Anterior cingulate cortex (tissue), 58 donors: ENCODE results near the gene OR6N2.

Source experiments
- DNase-seq, 58 donors: peaks; one replicate each; lab custom pipeline; 2025; lab: John Stamatoyannopoulos, UW

Gene OR6N2, protein sequence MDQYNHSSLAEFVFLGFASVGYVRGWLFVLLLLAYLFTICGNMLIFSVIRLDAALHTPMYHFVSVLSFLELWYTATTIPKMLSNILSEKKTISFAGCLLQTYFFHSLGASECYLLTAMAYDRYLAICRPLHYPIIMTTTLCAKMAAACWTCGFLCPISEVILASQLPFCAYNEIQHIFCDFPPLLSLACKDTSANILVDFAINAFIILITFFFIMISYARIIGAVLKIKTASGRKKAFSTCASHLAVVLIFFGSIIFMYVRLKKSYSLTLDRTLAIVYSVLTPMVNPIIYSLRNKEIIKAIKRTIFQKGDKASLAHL

DNA sequence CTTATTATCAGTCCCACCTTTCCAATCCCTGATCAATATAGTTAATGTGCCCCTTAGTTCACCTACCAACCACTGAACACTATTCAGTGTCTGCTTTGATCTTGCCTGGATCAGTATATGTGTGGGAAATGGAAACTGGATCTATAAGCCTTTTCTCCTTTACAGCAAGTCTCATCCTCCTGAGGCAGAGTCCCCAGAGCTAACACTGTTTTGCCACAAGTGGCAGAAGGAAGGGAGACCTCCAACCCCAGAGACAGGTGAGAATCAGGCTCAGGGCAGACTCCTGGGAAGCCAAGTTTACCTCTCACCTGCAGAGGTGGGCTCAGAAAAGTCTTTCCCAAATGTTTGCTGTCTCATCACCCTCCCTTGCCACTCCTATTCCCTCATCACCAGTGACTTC is at the start of gene OR6N2:
Gene OR6N2 (minus strand): TSS at position 101 of the 400 bp plus-strand sequence. CDS start 3,569 bp downstream, outside the sequence.
- DNase-seq, result no peak

DNA sequence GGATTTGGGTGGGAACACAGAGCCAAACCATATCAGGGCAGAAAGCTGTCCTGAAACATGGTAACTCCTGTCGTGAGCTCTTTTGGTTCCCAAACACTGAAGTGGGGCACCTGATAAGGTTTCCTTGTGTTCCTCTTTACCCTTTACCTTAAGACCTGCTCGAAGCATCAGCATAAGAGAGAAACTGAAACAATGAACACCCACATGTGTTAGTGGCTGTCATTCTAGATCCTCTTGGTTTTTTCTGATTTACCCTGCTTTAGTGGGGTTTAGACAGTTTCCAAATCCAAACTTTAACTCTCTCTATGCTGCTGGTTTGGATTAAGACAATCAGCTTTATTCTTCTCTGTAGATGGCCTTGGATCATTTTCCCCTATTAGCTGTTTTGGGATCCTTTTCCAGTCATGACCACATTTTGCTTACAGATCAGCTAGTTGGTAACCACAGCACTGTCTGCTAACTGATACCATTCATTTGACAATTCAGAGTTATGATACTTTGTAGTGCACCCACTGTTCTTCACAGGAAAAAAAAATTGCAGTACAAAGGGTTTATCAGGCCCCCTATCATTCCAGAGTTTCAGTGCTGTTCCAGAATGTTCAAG is 49.2 kb upstream of the OR6N2 start:
- DNase-seq, result no peak

DNA sequence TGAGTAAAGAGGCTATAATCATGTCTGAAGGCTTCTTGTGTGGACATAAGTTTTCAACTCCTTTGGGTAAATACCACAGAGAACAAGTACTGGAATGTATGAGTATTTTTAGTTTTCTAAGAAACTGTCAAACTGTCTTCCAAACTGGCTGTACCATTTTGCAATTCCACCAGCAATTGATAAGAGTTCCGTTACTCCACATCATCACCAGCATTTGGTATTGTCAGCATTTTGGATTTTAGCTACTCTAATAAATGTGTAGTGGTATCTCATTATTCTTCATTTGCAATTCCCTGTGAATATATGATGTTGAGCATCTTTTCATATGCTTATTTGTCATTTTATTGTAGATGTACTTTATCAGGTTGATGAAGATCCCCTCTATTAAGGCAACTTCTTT is 40.7 kb upstream of the OR6N2 start:
- no peak for DNase-seq

DNA sequence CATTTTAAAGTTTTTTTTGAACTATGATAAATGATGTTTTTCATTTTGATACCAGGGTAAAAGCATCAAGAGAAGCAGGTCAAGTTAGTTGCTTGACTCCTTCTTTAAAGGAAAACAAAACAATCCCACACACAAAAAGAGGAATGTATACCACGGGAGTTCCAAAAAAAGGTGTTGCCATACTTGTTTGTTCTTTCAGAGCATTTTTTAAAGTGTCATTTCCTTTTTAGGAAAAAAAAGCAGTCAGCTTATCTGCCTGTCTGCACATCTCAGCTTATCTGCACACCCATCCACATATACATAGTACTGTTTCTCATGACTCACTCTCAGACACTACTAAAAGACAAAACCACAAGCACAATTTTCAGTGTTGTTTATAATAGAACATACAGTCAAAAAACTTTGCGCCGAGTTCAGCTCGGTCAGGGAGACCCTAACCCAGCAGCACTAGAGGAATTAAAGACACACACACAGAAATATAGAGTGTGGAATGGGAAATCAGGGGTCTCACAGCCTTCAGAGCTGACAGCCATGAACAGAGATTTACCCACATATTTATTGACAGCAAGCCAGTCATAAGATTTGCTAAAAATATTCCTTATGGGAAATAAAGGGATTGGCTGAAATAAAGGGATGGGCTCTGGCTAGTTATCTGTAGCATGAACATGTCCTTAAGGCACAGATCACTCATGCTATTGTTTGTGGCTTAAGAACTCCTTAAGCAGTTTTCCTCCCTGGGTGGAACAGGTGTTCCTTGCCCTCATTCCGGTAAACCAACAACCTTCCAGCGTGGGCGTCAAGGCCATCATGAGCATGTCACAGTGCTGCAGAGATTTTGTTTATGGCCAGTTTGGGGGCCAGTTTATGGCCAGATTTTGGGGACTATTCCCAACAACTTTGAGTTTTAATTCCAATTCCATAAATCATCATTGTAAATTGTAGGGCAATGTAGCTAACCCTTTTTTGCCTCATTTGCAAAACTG is 38.7 kb upstream of the OR6N2 start:
- DNase-seq, result no peak

DNA sequence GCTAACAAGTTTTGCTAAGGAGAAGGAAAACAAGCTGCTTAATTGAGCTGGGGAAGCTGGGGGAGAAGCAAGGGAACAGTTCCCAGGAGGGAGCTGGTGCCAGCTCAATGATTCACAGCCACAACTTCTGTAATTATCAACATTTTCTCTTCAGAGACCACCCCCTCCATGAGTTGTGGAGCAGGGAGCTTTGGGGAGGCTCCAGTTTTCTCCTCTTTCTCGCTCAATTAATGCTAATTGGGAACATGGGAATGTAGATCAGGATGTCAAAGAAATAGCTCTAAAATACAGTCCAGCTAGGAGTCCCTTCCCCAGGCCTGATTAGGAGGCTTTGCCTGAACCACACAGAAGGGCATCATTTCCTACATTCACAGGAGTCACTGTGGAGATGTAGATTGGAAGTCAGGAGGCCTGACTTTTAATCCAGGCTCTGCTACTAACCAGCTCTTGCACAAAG is 38.0 kb upstream of the OR6N2 start:
- DNase-seq, result peak in 34 of 58 donors; percentile 1 to 77 (median 30)

DNA sequence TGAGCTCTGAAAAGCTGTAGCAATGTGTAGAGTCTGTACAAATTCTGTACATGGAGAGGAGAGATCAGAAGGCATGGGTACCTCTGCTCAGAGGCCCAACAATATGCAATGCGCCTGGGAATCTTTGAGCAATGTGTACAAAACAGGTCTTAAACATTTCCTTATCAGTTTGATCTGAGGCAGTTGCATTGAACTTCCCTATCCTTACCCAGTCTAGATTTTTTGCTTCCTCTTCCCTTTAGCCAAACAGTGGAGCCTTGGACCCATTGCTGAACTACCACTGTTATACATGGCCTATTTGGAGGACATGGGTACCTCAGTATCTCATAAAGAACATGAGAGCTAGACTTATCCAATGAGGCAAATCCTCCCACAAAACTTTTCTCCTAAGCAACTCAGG is 37.6 kb upstream of the OR6N2 start:
- no peak for DNase-seq

DNA sequence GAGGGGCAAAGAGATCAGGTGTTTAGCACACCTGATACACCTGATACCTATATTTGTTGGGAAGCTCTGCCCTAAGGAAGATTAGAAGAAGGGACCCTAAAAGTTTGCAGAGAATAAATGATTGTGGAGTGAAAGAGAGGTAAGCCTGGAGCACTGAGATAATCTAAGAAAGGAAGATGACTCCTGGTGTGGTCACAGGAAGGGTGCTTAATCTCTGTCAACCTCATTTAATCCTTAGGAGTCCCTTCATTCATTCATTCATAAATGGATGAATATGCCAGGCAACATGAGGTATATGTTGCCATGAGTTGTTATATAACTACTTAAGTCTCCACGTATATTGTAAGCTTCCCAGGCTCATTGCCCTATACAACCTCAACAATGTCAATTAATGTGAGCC is 34.0 kb upstream of the OR6N2 start:
- DNase-seq, result no peak

DNA sequence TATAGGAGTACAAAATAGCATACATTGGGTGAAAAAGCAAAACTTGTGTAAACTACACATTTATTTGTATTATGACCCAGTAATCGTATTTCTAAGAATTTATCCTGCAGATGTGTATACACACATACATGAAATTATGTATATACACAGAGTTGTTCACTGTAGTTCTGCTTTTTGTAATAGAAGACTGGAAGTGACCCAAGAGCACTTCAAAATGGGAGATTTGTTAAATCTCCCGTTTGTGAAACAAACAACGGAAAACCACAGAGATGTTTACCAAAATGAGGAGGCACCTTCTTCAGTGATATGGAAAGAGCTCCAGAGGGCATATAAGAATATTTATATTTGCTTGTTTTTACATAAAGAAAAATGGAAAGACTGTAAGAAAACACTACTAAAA is 32.2 kb upstream of the OR6N2 start:
- no peak for DNase-seq

DNA sequence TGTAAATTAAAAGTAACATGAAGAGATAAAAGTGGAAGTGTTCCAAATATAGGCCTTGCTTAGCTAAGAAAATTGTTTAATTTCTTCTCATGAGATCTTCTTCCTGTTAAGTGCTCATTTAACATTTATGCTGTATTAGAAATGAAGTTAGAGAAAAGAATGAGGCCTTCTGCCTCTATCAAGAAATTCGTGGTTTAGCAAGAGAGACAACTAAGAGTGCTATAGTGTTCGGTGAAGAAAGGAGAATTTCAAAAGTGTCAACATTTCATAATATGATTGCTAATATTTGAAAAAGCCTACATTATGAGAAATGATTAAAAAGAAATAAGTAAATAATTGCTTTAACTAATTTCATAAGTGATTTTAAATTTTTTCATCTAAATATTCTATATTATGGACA is 31.3 kb upstream of the OR6N2 start:
- no peak for DNase-seq

DNA sequence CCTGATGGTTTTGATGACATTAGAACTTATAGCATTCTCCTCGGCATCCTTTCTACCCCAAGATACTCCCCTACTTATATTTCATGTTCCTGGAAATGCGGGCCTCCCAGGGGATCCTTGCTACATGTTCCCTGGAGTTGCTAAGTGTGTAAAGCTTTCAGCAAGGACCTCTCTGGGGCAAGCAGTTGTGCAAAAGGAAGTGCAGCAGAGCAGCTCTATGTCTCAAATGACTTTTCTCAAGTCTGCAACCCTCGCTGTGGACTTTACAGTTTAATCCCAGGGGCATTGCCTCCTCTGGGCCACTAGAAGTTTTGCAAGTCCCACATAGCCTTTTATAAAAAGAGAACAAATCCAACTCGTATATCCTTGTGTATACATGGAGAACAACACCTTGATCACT is 29.3 kb upstream of the OR6N2 start:
- DNase-seq, result no peak

DNA sequence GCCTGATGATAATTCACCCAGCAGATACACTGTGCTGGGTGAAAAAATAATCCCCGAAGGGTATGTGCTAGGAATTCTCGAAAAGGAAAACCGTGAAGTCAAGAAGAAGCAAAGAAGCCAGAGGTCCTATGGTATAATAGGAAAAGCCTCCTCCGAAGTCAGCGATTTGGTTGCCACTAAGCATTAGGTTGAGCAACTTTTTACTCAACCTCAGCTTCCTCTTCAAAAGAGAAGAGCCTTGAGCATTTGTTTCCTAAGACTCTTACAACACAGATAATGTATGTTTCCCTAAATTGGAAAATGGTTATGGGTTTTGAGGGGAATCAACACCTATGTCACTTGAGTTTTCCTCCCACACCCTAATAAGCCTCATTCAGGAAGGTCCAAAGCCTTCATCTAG is 28.9 kb upstream of the OR6N2 start:
- DNase-seq, result no peak

DNA sequence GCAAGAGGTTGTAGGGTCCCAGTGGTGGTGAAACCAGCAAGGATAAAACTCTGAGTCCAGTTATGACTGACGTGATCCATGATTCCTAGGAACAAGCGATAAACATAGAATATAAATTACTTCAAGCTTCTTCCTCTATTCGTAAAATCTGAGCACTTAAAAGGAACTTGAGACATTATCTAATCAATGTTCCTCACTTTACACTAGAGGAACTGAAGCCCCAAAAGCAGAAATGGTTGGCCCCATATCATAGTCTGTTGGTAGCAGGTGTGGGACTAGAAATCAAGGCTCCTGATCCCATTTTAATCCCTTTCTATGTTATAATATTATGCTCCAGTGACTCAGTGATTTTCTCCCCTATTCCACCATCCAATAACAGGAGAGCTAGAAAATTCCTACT is 28.3 kb upstream of the OR6N2 start:
- no peak for DNase-seq

DNA sequence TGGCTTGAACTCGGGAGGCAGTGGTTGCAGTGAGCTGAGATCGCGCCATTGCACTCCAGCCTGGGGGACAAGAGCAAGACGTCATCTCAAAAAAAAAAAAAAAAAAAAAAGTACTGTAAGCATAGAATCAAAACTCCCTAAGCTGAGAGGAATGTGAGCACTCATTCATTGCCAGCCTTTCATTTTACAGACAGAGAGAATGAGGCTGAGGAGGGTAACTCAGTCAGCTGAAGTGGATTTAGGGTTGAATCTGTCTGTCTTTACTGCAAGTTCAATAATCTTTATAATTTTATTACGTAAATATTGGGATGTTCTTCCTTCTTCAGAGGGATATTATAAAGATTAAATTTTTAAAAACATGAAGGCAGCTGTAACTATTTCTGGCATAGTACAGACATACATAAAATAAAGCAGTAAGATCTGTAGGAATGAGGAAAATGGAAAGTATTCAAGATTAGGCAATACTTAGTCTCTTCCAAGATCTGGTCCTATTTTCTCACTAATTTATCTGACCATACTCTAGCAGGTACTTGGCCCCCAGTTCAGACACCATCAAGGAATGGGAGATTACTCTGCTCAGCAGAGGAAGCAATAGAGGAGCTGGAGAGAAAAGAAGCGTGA is 26.0 kb upstream of the OR6N2 start:
- no peak for DNase-seq

DNA sequence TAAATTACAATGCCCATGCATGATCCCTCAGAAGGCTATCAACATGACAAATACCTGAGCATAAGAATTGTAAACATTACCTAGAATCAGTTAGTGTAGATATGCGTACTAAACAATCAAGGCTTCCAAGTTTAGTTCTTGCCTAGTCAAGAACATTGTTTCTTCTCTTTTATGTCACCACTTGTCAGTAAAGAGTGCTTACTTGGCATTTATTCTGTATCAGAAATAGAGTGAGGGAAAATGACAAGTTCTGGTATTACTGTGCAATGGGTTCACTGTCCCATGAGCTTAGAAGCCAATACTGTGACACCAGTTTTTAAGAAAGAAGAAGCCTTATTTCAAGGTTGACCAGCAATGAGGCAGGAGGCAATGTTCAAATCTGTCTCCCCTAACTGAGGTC is 22.7 kb upstream of the OR6N2 start:
- DNase-seq, result no peak

DNA sequence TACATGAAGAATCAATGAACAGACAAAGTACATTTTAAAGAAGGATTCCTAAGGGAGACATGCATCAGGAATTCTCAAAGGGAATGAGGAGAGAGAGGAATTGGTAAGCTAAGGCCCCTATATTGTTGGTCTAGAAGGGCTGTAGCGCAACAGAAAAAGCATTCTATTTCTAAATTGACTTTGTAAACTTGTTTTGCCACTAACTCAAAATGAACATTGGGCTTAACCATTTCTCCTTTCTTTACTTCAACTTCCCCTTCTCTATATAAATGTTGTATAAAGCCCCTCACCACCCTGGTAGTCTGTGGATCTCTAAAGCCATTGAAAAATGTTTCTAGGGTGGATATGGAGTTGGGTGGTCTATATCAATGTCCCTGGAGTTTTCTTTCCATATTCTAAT is 20.4 kb upstream of the OR6N2 start:
- DNase-seq, result no peak

DNA sequence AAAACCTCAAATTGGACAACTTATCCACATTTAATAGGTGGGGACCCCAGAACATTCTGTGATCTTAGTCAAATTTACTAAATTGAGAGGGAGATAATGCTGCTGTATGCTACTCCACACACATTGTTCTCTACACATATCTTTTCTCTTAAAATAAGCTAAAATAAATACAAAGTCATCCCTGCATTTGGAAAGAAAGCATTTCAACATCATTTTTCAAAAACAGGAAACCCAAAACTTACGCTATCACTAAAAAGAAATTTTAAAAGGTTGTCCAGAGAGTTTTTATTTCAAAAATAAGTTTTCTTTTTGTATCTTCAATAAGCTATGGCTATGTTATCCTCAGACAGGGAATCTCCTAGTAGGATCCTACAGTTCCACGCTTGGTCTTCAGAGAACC is 19.5 kb upstream of the OR6N2 start:
- DNase-seq, result no peak

DNA sequence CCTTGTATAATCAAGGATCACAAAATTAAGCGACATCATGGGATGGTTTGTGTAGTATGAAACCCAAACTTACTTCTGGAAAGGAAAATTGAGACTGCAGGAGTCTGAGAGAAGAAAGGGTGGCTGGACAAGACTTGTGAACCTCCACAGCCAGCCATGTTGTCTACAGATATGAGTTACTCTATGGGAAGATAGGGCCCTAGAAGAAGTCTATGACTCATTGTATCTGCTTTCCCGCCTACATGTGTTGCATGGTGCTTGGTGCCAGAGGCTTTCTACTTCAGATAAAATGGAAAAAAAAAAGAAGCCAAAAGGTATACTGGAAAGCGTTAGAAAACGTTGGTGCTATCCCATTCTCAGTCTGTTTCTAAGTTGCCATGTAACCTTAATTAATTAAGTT is 18.7 kb upstream of the OR6N2 start:
- no peak for DNase-seq

DNA sequence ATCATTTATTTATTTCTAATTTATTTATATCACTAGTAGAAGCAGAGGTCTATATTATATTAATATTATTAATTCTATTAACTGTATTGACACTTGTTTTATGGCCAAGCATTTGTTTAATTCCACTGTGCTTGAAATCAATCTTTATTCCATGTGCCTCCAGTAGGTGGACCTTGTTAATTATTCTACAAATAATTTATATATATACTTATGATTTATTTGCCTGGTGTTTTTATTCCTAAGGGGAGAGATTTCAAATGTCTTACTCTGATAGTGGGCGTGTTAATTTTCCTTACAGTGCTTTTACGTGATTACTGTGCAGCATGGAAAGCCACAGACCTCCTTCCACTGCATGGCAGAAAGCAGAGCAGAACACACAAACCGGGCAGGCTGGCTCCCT is 17.5 kb upstream of the OR6N2 start:
- DNase-seq, result no peak

DNA sequence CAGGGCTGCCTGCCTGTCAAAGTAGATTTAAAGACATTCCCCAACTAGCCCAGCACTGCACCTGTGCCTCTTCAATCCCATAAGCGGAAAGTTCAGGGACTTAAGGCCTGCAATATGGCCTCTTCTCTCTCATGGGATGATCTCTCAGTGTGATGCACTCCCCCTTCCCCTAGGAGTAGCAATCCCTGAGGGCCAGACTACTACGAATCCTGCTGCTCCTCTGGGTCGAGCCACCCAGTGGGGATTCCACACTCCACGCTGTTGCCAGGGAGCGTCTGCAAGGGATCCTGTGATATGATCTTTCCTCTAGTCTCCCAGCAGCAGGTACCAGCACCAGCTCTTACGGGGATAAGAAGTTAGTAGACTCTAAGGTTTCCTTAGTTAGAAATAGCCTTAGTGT is 13.2 kb upstream of the OR6N2 start:
- DNase-seq, result no peak

DNA sequence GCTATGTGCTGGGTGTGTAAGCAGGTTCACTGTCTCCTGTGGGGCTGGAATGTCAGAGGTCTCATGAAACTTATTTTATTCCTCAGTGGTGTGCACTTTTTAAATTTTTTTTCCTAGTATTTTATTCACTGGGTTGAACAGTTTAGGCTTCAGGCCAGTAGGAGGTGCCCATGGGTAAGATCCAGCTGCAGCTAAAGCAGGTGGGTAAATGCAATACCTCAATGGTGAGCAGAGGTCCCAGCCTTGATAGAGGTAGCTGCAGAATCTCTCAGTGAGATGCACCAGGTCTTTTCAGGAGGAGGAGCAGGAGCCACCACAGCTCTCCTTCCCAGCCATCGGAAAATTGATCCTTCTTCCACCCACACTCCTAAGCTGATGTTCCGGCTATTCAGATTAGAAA is 12.6 kb upstream of the OR6N2 start:
- DNase-seq, result no peak
